ENCODE results near the gene ACOT7. TPM values are rescaled to one million over a fixed set of nuclear protein-coding genes. Genes with fewer than 3 reads are reported as not detected.
A peak's percentile ranks its signal among the peaks of the same experiment; 100 is the strongest.

Gene ACOT7
- total RNA-seq, 2 donors from 2014 or later = 46.0 to 75.8 TPM

- Mint-ChIP-seq H3K9me3 (no peaks in the 10 kb centered on the region), H3K36me3 (no peaks in the 10 kb centered on the region), H3K27ac (peak overlapping the region; percentile 77 to 89)
- peak in 1 of 2 donors; percentile 73 for DNase-seq (ENCODE audit: low spot score in 2 of 2)
- peak; percentile 54 to 76 for ATAC-seq
Measured at GRCh38 chr1:6347641-6348487, 45.7 kb downstream of the ACOT7 start.

DNA sequence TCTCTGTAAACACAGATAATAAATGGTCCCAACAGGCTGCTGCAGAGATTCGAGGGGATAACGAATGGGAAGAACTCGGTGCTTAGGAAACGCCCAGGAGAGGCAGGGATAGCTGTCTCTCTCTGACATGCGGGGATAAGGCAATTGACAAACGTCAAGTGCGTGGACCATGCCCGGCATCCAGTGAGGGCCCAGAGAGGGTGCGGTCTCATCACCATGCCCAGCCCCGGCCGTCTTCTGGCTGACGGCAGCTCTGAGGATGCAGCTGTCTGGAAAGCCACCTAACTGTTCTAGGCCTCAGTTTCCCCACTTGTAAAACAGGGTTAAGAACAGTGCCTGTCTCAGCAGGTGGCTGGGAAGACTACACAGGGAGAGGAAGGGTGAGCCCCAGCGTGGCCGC lies 48.1 kb downstream of the ACOT7 start:
- no peaks in the 10 kb centered on the region for H3K9me3 Mint-ChIP-seq
- ATAC-seq (no peak), DNase-seq (ENCODE audit: low spot score in 2 of 2) (no peak)
- H3K36me3 Mint-ChIP-seq = no peaks in the 10 kb centered on the region
- H3K27ac Mint-ChIP-seq = peak overlapping the region in 1 of 2 donors; percentile 89

DNA sequence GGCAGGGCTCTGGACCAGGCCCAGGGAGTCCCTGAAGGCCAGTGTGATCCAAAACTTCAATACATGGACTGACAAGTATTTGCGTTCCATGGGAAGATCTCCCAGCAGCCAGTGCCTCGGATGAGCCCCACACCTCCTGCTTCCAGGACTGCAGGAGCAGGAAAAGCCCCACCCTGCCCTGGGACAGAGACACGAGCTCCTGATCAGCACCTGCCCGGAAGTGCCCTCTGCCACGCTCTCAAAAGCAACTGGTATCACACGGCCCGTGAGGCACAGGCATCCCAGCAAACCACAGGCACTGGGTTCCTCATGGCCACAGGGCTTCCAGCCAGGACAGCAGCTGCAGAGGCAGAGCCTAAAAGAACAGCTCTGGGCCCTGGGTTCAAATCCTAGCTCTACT lies 48.6 kb downstream of the ACOT7 start:
- no peaks in the 10 kb centered on the region for H3K9me3 Mint-ChIP-seq
- no peak overlapping the region for H3K27ac Mint-ChIP-seq
- ATAC-seq = no peak
- DNase-seq (ENCODE audit: low spot score in 2 of 2) = no peak
- H3K36me3 Mint-ChIP-seq = no peaks in the 10 kb centered on the region

- ATAC-seq (peak; percentile 66 to 76), DNase-seq (ENCODE audit: low spot score in 2 of 2) (peak in 1 of 2 donors; percentile 82)
- no peaks in the 10 kb centered on the region for H3K9me3 Mint-ChIP-seq
- H3K27ac Mint-ChIP-seq = peak overlapping the region in 1 of 2 donors; percentile 81
- no peaks in the 10 kb centered on the region for H3K36me3 Mint-ChIP-seq
Measured at GRCh38 chr1:6343506-6344405, 49.8 kb downstream of the ACOT7 start.

DNA sequence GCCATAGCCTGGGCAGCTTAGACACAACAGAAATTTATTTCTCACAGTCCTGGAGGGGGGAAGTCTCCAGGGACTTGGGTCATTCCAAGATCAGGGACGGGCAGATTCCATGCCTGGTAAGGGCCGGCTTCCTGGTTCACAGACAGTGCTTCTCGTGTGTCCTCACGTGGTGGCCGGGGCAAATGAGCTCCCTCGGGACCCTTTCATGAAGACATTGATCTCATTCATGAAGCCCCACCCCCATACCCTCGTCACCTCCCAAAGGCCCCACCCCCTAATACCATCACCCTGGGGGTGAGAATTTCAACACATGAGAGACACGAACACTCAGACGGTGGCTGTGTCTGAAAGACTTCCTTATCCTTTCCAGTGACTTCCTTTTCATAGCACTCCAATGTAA lies 51.5 kb downstream of the ACOT7 start:
- Mint-ChIP-seq H3K27ac (no peak overlapping the region), H3K9me3 (no peaks in the 10 kb centered on the region), H3K36me3 (no peaks in the 10 kb centered on the region)
- ATAC-seq (no peak), DNase-seq (ENCODE audit: low spot score in 2 of 2) (no peak)

- DNase-seq (ENCODE audit: low spot score in 2 of 2) (no peak), ATAC-seq (no peak)
- Mint-ChIP-seq H3K36me3 (no peaks in the 10 kb centered on the region), H3K27ac (no peak overlapping the region), H3K9me3 (no peaks in the 10 kb centered on the region)
Measured at GRCh38 chr1:6338695-6339094, 54.9 kb downstream of the ACOT7 start.

- H3K36me3 Mint-ChIP-seq = no peaks in the 10 kb centered on the region
- ATAC-seq (no peak), DNase-seq (ENCODE audit: low spot score in 2 of 2) (no peak)
- peak overlapping the region in 1 of 2 donors; percentile 5 for H3K27ac Mint-ChIP-seq
- no peaks in the 10 kb centered on the region for H3K9me3 Mint-ChIP-seq
Measured at GRCh38 chr1:6336776-6337622, 56.6 kb downstream of the ACOT7 start.

GRCh38 chr1:6334261-6334993 lies 59.1 kb downstream of the ACOT7 start:
- ATAC-seq (no peak), DNase-seq (ENCODE audit: low spot score in 2 of 2) (no peak)
- H3K36me3 Mint-ChIP-seq = no peaks in the 10 kb centered on the region

DNA sequence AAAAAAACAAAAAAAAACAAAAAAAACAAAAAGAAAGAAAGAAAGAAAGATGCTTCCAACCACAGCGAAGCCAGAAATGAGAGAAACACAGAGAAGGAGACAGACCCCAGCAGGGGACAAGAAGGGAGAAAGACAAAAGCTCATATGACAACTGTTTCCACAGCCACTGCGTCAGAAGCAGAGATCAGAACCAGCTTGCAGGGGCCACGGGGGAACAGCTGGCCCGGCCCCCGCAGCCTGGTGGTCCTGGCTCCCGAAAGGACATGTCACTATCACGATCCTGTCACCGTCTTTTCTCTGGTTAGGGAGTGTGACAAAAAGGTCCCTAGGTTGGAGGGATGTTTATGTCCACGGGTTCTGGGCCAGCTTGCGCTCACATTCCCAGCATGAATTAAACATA lies 60.7 kb downstream of the ACOT7 start:
- DNase-seq (ENCODE audit: low spot score in 2 of 2) = no peak
- Mint-ChIP-seq H3K27ac (no peak overlapping the region), H3K9me3 (no peaks in the 10 kb centered on the region), H3K36me3 (no peaks in the 10 kb centered on the region)
- ATAC-seq = no peak

More at GRCh38 chr1:6334261-6334993, 59.1 kb downstream of the ACOT7 start:
- no peaks in the 10 kb centered on the region for H3K9me3 Mint-ChIP-seq
- H3K27ac Mint-ChIP-seq = no peak overlapping the region

GRCh38 chr1:6331543-6332273 lies 61.9 kb downstream of the ACOT7 start:
- Mint-ChIP-seq H3K27ac (no peak overlapping the region), H3K9me3 (no peaks in the 10 kb centered on the region)
- no peak for ATAC-seq

GRCh38 chr1:6330410-6330911 lies 63.1 kb downstream of the ACOT7 start:
- no peaks in the 10 kb centered on the region for H3K9me3 Mint-ChIP-seq
- DNase-seq (ENCODE audit: low spot score in 2 of 2) (no peak), ATAC-seq (no peak)
- no peak overlapping the region for H3K27ac Mint-ChIP-seq
- H3K36me3 Mint-ChIP-seq = no peaks in the 10 kb centered on the region

More at GRCh38 chr1:6331543-6332273, 61.9 kb downstream of the ACOT7 start:
- H3K36me3 Mint-ChIP-seq = no peaks in the 10 kb centered on the region
- DNase-seq (ENCODE audit: low spot score in 2 of 2) = no peak

GRCh38 chr1:6329851-6330250 lies 63.7 kb downstream of the ACOT7 start:
- Mint-ChIP-seq H3K27ac (no peak overlapping the region), H3K9me3 (no peaks in the 10 kb centered on the region), H3K36me3 (no peaks in the 10 kb centered on the region)
- ATAC-seq = no peak
- DNase-seq (ENCODE audit: low spot score in 2 of 2) = no peak

GRCh38 chr1:6329396-6329795 lies 64.2 kb downstream of the ACOT7 start:
- Mint-ChIP-seq H3K9me3 (no peaks in the 10 kb centered on the region), H3K36me3 (no peaks in the 10 kb centered on the region), H3K27ac (no peak overlapping the region)
- ATAC-seq = no peak
- no peak for DNase-seq (ENCODE audit: low spot score in 2 of 2)

DNA sequence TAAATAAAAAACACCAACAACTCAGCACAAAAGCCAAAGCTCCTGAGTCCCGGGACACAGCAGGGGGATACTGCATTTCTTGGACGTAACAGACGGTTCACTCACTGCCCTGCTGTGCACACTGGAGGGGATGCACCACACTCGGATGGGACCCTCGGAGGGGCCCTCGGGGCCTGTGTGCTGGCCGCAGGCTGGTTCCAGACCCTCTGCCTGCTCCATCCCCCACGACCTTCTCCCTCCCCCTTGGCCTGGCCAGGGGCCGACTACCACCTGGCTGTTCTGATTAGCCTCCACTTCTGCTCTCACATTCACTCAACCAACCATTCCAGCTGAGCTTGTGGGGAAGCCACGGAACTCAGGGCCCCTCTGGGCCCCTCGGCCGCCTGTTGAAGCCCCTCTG lies 64.9 kb downstream of the ACOT7 start:
- Mint-ChIP-seq H3K36me3 (no peaks in the 10 kb centered on the region), H3K27ac (no peak overlapping the region), H3K9me3 (no peaks in the 10 kb centered on the region)
- no peak for ATAC-seq
- no peak for DNase-seq (ENCODE audit: low spot score in 2 of 2)

DNA sequence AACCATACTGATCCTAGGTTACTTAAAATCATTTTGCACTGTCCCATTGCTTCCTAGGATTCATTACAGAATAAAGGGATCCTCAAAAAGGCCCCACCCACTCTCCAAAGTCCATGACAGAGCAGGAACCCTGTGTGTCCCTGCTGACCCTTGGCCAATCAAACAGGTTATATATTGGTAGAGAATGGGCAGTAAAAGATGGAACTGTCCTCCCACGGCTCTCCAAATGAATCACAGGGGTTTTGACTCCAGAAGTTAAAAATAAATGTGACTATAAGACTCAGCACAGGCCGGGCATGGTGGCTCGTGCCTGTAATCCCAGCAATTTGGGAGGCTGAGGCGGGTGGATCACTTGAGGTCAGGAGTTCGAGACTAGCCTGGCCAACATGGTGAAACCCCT lies 65.5 kb downstream of the ACOT7 start:
- no peak overlapping the region for H3K27ac Mint-ChIP-seq
- H3K9me3 Mint-ChIP-seq = no peaks in the 10 kb centered on the region
- ATAC-seq (no peak), DNase-seq (ENCODE audit: low spot score in 2 of 2) (no peak)
- no peaks in the 10 kb centered on the region for H3K36me3 Mint-ChIP-seq
